Stimulated activated CD8-positive, alpha-beta memory T cell treated with anti-CD3 and anti-CD28 coated beads, Interleukin-4, amount 100 ng/mL, for 4 hours (primary cell): ENCODE data around the gene CORIN.
"Not testable (repeated sequence)": the region's sequence is repeated elsewhere in the genome, so short reads cannot be mapped to it uniquely, and the experiment has no call there.

ENCODE experiments used
- DNase-seq, 2 donors: peaks; one replicate each; pipeline ENCODE4 v3.0.0-alpha.2; 2020; ENCODE audit warnings: low read depth in 2 of 2, low spot score in 1 of 2

Gene CORIN

GRCh38 chr4:47577779-47578553 lies 259.9 kb downstream of the CORIN start:
- DNase-seq: no peak

GRCh38 chr4:47572981-47573380 lies 264.9 kb downstream of the CORIN start:
- DNase-seq: no peak

- no peak for DNase-seq
Observed at GRCh38 chr4:47570816-47571215, 267.1 kb downstream of the CORIN start.

- DNase-seq: no peak
Observed at GRCh38 chr4:47567511-47567910, 270.4 kb downstream of the CORIN start.

- DNase-seq: no peak
Observed at GRCh38 chr4:47566969-47567368, 270.9 kb downstream of the CORIN start.

DNA sequence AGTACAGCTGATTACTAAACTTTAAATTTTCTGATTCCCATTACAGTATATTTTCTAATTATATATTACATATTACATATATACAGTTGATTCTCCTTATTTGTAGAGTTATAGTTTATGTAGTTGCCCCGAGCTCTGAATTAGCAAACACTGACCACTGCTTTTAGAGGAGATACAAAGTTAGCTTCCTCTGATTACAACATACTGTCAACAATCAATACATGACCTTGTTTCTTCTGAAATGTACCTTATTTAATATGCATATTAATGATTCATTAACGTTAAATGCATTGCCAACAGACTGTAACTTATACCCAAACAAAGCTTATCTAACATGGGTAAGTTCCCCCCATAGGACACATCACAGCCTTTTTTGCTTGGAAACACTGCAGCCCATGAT lies 271.3 kb downstream of the CORIN start:
- DNase-seq: no peak

DNA sequence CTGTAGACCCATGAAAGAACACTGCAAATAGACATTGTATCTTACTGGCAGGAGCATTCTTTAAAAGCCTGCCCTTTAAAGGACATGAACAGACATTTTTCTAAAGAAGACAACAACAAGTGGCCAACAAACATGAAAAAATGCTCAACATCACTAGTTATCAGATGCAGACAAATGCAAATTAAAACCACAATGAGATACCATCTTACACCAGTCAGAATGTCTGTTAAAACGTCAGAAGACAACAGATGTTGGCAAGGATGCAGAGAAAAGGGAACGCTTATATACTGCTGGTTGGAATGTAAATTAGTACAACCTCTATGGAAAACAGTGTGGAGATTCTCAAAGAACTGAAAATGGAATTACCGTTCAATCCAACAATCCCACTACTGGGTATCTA lies 275.6 kb downstream of the CORIN start:
- DNase-seq: no peak

- DNase-seq: no peak
Observed at GRCh38 chr4:47561331-47561730, 276.5 kb downstream of the CORIN start.

DNA sequence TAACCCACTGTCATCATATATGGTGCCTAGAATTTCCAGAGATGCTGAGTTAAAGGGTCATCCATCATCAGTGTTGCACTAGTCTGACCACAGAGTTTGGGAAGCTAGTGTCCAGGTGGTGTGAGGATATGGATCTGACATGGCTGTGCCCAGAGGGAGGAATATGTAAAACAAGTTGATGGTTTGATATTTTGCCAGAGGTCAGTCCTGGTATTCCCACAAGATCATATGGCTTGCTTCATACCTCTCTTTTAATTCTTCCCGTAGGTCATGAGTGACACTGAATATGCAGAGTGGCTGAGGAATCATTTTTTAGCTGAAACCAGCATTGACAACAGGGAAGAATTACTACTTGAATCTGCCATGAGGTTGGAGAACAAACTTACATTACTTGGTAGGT lies 277.2 kb downstream of the CORIN start:
- DNase-seq: no peak

DNA sequence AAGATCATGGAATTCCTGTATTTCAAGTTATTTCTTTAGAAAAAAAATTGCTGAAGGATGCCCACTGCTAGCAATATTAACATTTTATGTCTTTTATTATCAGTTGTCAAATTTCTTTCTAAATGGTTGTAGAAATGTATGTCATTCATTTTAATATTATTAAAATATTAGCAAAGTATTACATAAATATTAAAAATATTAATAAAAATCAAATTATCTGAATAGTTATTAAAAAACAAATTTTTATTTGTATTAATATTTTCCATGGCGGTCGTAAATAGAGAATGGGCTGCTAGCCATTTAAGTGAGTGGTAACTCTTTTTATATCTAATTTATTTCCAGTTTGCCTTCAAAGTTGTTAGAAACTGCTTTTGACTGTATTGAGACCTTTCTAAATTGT lies 280.6 kb downstream of the CORIN start:
- DNase-seq: no peak

DNA sequence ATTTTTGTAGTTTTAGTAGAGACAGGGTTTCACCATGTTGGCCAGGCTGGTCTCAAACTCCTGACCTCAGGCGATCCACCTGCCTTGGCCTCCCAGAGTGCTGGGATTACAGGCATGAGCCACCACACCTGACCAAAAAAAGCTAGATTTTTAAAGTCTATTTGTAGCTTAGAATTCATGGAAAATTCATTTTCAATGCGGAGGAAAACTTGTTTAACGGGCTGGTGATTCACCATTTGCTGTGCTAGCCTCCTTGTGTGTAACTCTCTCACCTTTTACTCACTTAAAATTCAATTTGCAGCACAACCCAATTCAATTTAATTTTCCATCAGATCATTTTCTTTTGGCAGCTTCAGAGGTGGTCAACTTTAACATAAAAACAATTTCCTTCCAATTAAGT lies 281.9 kb downstream of the CORIN start:
- not testable (repeated sequence) for DNase-seq

DNA sequence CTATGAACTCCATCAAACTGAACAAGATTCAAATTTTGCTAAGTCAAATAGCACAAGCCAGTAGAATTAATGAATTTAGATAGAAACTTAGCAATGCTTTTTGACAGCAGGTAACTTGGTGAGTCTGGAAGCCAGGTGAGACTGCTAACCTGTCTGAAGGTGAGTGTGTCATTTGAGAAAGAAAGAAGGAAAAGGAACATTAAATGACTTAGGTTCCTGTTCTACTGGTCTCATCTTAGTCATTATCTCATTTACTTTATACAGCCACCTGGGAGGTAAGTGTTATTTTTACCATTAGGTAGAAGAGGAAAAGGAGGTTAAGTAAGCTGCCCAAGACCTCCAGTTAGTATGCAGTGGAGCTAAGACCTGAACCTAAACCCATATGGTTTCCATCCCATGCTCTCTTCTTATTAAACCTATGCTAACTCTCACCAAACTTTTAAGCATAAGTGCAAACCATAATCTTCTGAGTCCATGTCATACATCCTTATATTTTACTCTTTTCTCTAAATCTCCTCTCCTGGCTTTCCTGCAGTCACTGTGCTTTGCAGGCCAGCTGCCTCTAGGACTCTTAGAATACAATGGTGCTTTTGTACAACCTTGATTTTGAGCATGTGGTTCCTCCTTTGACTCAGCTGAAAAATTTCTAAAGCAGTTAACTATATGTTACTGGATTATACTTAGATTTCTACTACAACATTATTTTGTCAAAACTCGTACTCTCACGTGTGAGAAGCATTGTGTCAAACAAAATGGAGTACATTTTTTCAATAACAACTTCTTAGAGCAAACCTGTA lies 284.3 kb downstream of the CORIN start:
- DNase-seq: no peak

DNA sequence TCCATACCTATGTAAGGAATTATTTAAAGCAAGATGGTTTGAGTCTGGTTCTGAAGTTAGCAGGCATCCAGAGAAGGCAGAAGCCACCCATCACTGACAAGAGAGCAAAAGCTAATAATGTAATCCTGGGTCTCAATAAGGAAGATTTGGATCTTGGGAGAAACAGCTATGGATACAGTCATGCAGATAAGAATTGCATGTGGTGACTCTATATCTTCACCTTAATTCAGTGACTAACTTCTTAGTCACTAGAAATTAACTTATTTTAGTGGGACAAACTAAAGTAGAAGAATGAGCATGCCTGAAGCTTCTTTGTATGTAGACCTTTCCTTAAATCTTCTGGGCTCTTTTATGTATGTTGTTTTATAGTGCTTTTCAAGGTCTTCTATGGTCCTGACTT lies 286.2 kb downstream of the CORIN start:
- DNase-seq: no peak

DNA sequence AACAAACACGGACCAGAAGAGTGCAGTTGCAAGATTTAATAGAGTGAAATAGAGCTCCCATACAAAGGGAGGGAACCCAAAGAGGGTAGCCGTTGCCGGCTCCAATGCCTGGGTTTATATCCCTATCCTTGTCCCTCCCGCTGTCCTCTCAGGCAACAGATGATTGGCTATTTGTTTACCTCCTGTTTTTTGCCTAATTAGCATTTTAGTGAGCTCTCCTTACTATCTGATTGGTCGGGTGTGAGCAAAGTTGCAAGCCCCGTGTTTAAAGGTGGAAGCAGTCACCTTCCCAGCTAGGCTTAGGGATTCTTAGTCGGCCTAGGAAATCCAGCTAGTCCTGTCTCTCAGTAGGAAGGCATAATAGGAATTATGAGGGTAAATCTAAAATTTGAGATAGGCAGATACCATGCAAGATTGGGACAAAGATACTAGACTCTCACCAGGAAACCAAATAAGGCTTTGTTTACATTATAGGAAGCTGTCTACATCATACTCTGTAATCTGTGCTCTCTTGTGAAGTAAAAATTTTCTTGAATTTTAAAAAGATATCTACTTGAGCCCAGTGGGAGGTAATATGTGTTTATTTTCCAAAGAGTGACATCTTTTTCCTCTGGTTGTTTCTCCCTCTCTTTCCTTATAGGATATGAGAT lies 286.8 kb downstream of the CORIN start:
- DNase-seq: no peak

GRCh38 chr4:47550357-47550756 lies 287.5 kb downstream of the CORIN start:
- DNase-seq: not testable (repeated sequence)
